B cell (primary cell): ENCODE data around the gene GALNT17. TPM values are rescaled to one million over a fixed set of nuclear protein-coding genes. Genes with fewer than 3 reads are reported as not detected.

ENCODE experiments used
- ATAC-seq: fragments of 200-7000 bp; cut with Tn5 transposase; one replicate; pipeline ENCODE4 v1.10.0; 2021; ENCODE audit warnings: low read depth, mild to moderate bottlenecking, moderate number of reproducible peaks, moderate library complexity
- CTCF ChIA-PET: fragments of 350-600 bp; sonication (Branson Sonifier 250); formaldehyde crosslinking; loops from one replicate; lab custom pipeline; 2021; ENCODE audit warnings: antibody characterized with exemption, inconsistent platforms; lab: Charles Lee
- POLR2A ChIA-PET: fragments of 350-600 bp; sonication (Branson Sonifier 250); formaldehyde crosslinking; loops from one replicate; lab custom pipeline; 2021; ENCODE audit warnings: antibody characterized with exemption; lab: Charles Lee
- DNase-seq: peaks from one replicate; pipeline ENCODE4 v3.0.0; 2013
- H2AFZ ChIP-seq: 2 replicates; pipeline ENCODE4 v1.6.1; 2012; ENCODE audit warnings: mild to moderate bottlenecking, low read depth, low read length; ENCODE audit not compliant: insufficient read depth, poor library complexity, severe bottlenecking
- H3K27ac ChIP-seq, 2 donors: 1 replicate in 1 of 2; 2 replicates in 1 of 2; pipeline ENCODE4 v1.5.1; 2012 to 2013; ENCODE audit warnings: low read length in 2 of 2, mild to moderate bottlenecking in 2 of 2, moderate library complexity in 1 of 2
- H3K27me3 ChIP-seq, 4 experiments: fragments of 200-600 bp in 1 of 4; sonication (generic) in 1 of 4; replicated peaks in 1 of 4; 1 replicate in 2 of 4; 2 replicates in 2 of 4; pipeline versions ENCODE4 v1.6.1 to v1.7.0; 2013 to 2016; ENCODE audit warnings: low read length in 3 of 4, mild to moderate bottlenecking in 2 of 4, mixed read lengths in 1 of 4, moderate library complexity in 1 of 4; ENCODE audit not compliant: insufficient read depth in 4 of 4, control insufficient read depth in 3 of 4; ENCODE audit errors: control extremely low read depth in 1 of 4
- H3K36me3 ChIP-seq, 2 experiments: replicated peaks in 1 of 2; 1 replicate in 1 of 2; 2 replicates in 1 of 2; pipeline versions ENCODE4 v1.6.1 to v1.7.1; 2013; ENCODE audit warnings: low read length in 1 of 2; ENCODE audit not compliant: insufficient read depth in 2 of 2, control insufficient read depth in 1 of 2; ENCODE audit errors: control extremely low read depth in 1 of 2, extremely low read depth in 1 of 2
- H3K4me1 ChIP-seq, 2 donors: fragments of 200-600 bp in 1 of 2; sonication (generic) in 1 of 2; 1 replicate in 1 of 2; 2 replicates in 1 of 2; pipeline versions ENCODE4 v1.5.1 to v1.6.1; 2013 to 2017; ENCODE audit warnings: low read length in 2 of 2; ENCODE audit not compliant: control insufficient read depth in 2 of 2, insufficient read depth in 2 of 2
- H3K4me2 ChIP-seq: replicated peaks from 2 replicates; pipeline ENCODE3; 2012; ENCODE audit warnings: mild to moderate bottlenecking, low read depth, low read length; ENCODE audit not compliant: poor library complexity, severe bottlenecking
- H3K4me3 ChIP-seq, 5 experiments: fragments of 200-600 bp in 1 of 5; sonication (generic) in 1 of 5; 1 replicate in 3 of 5; 2 replicates in 2 of 5; pipeline versions ENCODE4 v1.5.1 to v1.7.0; 2011 to 2016; ENCODE audit warnings: low read length in 4 of 5, mild to moderate bottlenecking in 4 of 5, low read depth in 2 of 5, control low read depth in 1 of 5, moderate library complexity in 1 of 5; ENCODE audit not compliant: insufficient read depth in 1 of 5; ENCODE audit errors: control extremely low read depth in 1 of 5, extremely low read depth in 1 of 5
- H3K79me2 ChIP-seq: fragments of 200-600 bp; sonication (generic); one replicate; pipeline ENCODE4 v1.6.0; 2016; ENCODE audit warnings: low read length; ENCODE audit not compliant: control insufficient read depth, insufficient read depth
- H3K9ac ChIP-seq: fragments of 200-600 bp; sonication (generic); 2 replicates; pipeline ENCODE4 v1.6.1; 2017; ENCODE audit warnings: mild to moderate bottlenecking, low read length, moderate library complexity
- H3K9me3 ChIP-seq, 3 donors: one replicate each; pipeline versions ENCODE4 v1.6.1 to v1.7.1; 2013; ENCODE audit warnings: low read length in 2 of 3; ENCODE audit not compliant: control insufficient read depth in 2 of 3, insufficient read depth in 1 of 3; ENCODE audit errors: control extremely low read depth in 1 of 3
- H4K20me1 ChIP-seq: 2 replicates; pipeline ENCODE4 v1.6.0; 2012; ENCODE audit warnings: mild to moderate bottlenecking, low read length; ENCODE audit not compliant: insufficient read depth, control insufficient read depth, poor library complexity, severe bottlenecking
- H3K27ac Mint-ChIP-seq: one replicate; pipeline ENCODE4 v1.8.0; 2021; ENCODE audit warnings: mixed read lengths
- H3K27me3 Mint-ChIP-seq: one replicate; pipeline ENCODE4 v1.8.0; 2021; ENCODE audit warnings: mixed read lengths
- H3K4me1 Mint-ChIP-seq: one replicate; pipeline ENCODE4 v1.8.0; 2021; ENCODE audit warnings: mixed read lengths
- H3K4me3 Mint-ChIP-seq: one replicate; pipeline ENCODE4 v1.8.0; 2021; ENCODE audit warnings: mixed read lengths
- H3K9me3 Mint-ChIP-seq: one replicate; pipeline ENCODE4 v1.8.0; 2022; ENCODE audit warnings: mixed read lengths; ENCODE audit not compliant: insufficient read depth
- CTCF ChIP-seq: fragments of 200-600 bp; IDR thresholded peaks from one replicate; pipeline ENCODE4 v1.8.0; 2022; ENCODE audit warnings: antibody characterized with exemption, mild to moderate bottlenecking
- EZH2 ChIP-seq: IDR thresholded peaks from 2 replicates; pipeline ENCODE4 v1.6.1; 2012; ENCODE audit warnings: borderline replicate concordance, low read depth, mild to moderate bottlenecking, moderate library complexity, low read length; ENCODE audit not compliant: insufficient read depth, poor library complexity, severe bottlenecking
- WGBS: methylation state at CpG from one replicate; pipeline ENCODE4 v1.1.5; 2013; ENCODE audit warnings: missing lambda C conversion rate; ENCODE audit not compliant: insufficient coverage; 5-methylcytosine and 5-hydroxymethylcytosine counted together
- intact Hi-C: fragments of 100-400 bp; cut with micrococcal nuclease; formaldehyde crosslinking; loops from one replicate; pipeline ENCODE4 v1.10.0; 2022
- polyA plus RNA-seq: library from polyadenylated mRNA; depleted of rRNA; stranded (reverse); fragments of >200 nt; gene quantifications from 2 replicates; pipeline ENCODE4 v1.2.3, GENCODE V29; 2012
- total RNA-seq, 2 donors: library from RNA; stranded (reverse); fragments of 120-200 nt in 1 of 2; gene quantifications; 1 replicate in 1 of 2; 2 replicates in 1 of 2; pipeline versions ENCODE4 v1.2.3 to v1.2.4, GENCODE V29; 2013 to 2022

GALNT17 gene
- total and polyA plus RNA-seq, 2 donors (not counting 1 experiment from before 2014, with no cell fraction given) = not detected

- intact Hi-C loops = no loop called here
- Histone ChIP-seq H3K4me3 (no peak overlapping the region), H3K27me3 (no peaks in the 10 kb centered on the region), H3K4me2 (no peak overlapping the region), H3K79me2 (no peaks in the 10 kb centered on the region), H3K9me3 (no peaks in the 10 kb centered on the region), H2AFZ (no peak overlapping the region), H3K9ac (no peak overlapping the region), H3K36me3 (no peaks in the 10 kb centered on the region), H3K27ac (no peak overlapping the region), H4K20me1 (no peaks in the 10 kb centered on the region), H3K4me1 (no peaks in the 10 kb centered on the region)
- Mint-ChIP-seq H3K27ac (no peak overlapping the region), H3K4me3 (no peak overlapping the region), H3K9me3 (no peaks in the 10 kb centered on the region), H3K4me1 (no peaks in the 10 kb centered on the region), H3K27me3 (no peaks in the 10 kb centered on the region)
- WGBS = 95% methylated on average over 6 of the region's 10 CpGs
- POLR2A ChIA-PET = no interaction called here
- TF ChIP-seq EZH2 (no peak), CTCF (no peak)
- CTCF ChIA-PET = interaction anchor here (1.1 kb wide), 1 partner anchor 13 kb away, joined by 3 read pairs; no protein-coding TSS in a partner anchor
- ATAC-seq (no peak), DNase-seq (no peak)
Measured at GRCh38 chr7:71739520-71740173, 607.7 kb downstream of the GALNT17 start.

GRCh38 chr7:71740174-71740560 lies 608.2 kb downstream of the GALNT17 start:
- TF ChIP-seq CTCF (no peak), EZH2 (no peak)
- intact Hi-C loops = no loop called here
- DNase-seq (no peak), ATAC-seq (no peak)
- Histone ChIP-seq H3K9ac (no peak overlapping the region), H3K79me2 (no peaks in the 10 kb centered on the region), H3K4me1 (no peaks in the 10 kb centered on the region), H3K9me3 (no peaks in the 10 kb centered on the region), H3K27ac (no peak overlapping the region), H3K4me2 (no peak overlapping the region), H3K4me3 (no peak overlapping the region), H4K20me1 (no peaks in the 10 kb centered on the region), H3K36me3 (no peaks in the 10 kb centered on the region), H2AFZ (no peak overlapping the region), H3K27me3 (no peaks in the 10 kb centered on the region)
- Mint-ChIP-seq H3K27me3 (no peaks in the 10 kb centered on the region), H3K4me1 (no peaks in the 10 kb centered on the region), H3K4me3 (no peak overlapping the region), H3K27ac (no peak overlapping the region), H3K9me3 (no peaks in the 10 kb centered on the region)
- POLR2A ChIA-PET = no interaction called here
- CTCF ChIA-PET = interaction anchor here (1.1 kb wide), 1 partner anchor 12 kb away, joined by 3 read pairs; no protein-coding TSS in a partner anchor
- WGBS = 90% methylated on average over 3 of the region's 5 CpGs
